ENCODE measurements around the gene SV2A.
"Not testable (repeated sequence)": the region's sequence is repeated elsewhere in the genome, so short reads cannot be mapped to it uniquely, and the experiment has no call there.

SV2A gene

GRCh38 chr1:149940427-149940826 lies 22.8 kb upstream of the SV2A start:
- Histone ChIP-seq H3K4me1 (ENCODE audit: control insufficient read depth, insufficient read depth, low read depth, low read length) (peaks cover 13% of the 10 kb centered on the region), H3K27ac (ENCODE audit: low read length, poor library complexity, severe bottlenecking) (peak overlapping the region; percentile 41), H3K23ac (ENCODE audit: low read length in 2 of 2) (no peak overlapping the region), H3K4me2 (ENCODE audit: low read length, poor library complexity, severe bottlenecking) (no peak overlapping the region), H2AK5ac (ENCODE audit: low read length, severe bottlenecking) (no peak overlapping the region), H3K18ac (ENCODE audit: low read depth in 1 of 2, low read length in 2 of 2) (peak overlapping the region in 1 of 2 experiments; percentile 19), H4K91ac (ENCODE audit: low read length) (no peak overlapping the region), H3K27me3 (ENCODE audit: control insufficient read depth in 1 of 2, insufficient read depth in 1 of 2, low read length in 2 of 2) (no peaks in the 10 kb centered on the region), H2AFZ (ENCODE audit: low read depth, low read length) (no peak overlapping the region), H2BK12ac (ENCODE audit: low read length in 2 of 2) (no peak overlapping the region), H3K4ac (ENCODE audit: low read depth in 1 of 2, low read length in 2 of 2) (no peak overlapping the region), H3K4me3 (ENCODE audit: insufficient read depth in 1 of 2, low read depth in 1 of 2, low read length in 2 of 2) (no peak overlapping the region), H2BK15ac (ENCODE audit: low read depth, poor library complexity, severe bottlenecking) (no peak overlapping the region), H2BK5ac (ENCODE audit: low read depth, low read length, poor library complexity, severe bottlenecking) (no peak overlapping the region), H3K9ac (ENCODE audit: low read length) (no peak overlapping the region), H3K9me3 (ENCODE audit: control insufficient read depth, low read length) (no peaks in the 10 kb centered on the region), H3K14ac (ENCODE audit: low read length in 2 of 2) (no peak overlapping the region), H2BK120ac (ENCODE audit: low read depth, low read length) (no peak overlapping the region), H4K8ac (ENCODE audit: low read length) (no peak overlapping the region), H3K36me3 (ENCODE audit: control insufficient read depth in 1 of 2, insufficient read depth in 2 of 2, low read depth in 1 of 2, low read length in 2 of 2) (peaks cover 20 to 21% of the 10 kb centered on the region in 2 experiments), H3K79me1 (replicated peaks; ENCODE audit: low read length, poor library complexity, severe bottlenecking) (peaks cover 39% of the 10 kb centered on the region)
- DNase-seq: no peak
- 87% methylated on average over 2 of the region's 3 CpGs for WGBS

DNA sequence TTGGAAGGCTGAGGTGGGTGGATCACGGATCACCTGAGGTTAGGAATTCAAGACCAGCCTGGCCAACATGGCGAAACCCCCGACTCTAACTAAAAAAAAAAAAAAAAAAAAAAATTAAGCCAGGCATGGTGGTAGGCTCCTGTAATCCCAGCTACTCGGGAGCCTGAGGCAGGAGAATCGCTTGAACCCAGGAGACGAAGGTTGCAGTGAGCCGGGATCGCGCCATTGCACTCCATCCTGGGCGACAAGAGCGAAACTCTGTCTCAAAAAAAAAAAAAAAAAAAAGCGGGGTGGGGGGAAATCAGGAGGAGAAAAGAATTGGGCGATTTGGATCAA lies 21.0 kb upstream of the SV2A start:
- H3K9me3 ChIP-seq (ENCODE audit: control insufficient read depth, low read length); DNase-seq; H4K91ac ChIP-seq (ENCODE audit: low read length); H2AFZ ChIP-seq (ENCODE audit: low read depth, low read length); H2AK5ac ChIP-seq (ENCODE audit: low read length, severe bottlenecking); H3K14ac ChIP-seq (ENCODE audit: low read length in 2 of 2); H3K23ac ChIP-seq (ENCODE audit: low read length in 2 of 2); H3K27me3 ChIP-seq (ENCODE audit: control insufficient read depth in 1 of 2, insufficient read depth in 1 of 2, low read length in 2 of 2); H2BK5ac ChIP-seq (ENCODE audit: low read depth, low read length, poor library complexity, severe bottlenecking): not testable (repeated sequence)
- peaks cover 12 to 16% of the 10 kb centered on the region in 2 experiments for H3K36me3 ChIP-seq (ENCODE audit: control insufficient read depth in 1 of 2, insufficient read depth in 2 of 2, low read depth in 1 of 2, low read length in 2 of 2)
- peaks cover 13% of the 10 kb centered on the region for H3K4me1 ChIP-seq (ENCODE audit: control insufficient read depth, insufficient read depth, low read depth, low read length)
- peak overlapping the region in 1 of 2 experiments; percentile 61 for H3K4me3 ChIP-seq (ENCODE audit: insufficient read depth in 1 of 2, low read depth in 1 of 2, low read length in 2 of 2)
- H3K27ac ChIP-seq (ENCODE audit: low read length, poor library complexity, severe bottlenecking): peak overlapping the region; percentile 83
- H2BK120ac ChIP-seq (ENCODE audit: low read depth, low read length): peak overlapping the region; percentile 54
- peak overlapping the region in 1 of 2 experiments; percentile 56 for H3K18ac ChIP-seq (ENCODE audit: low read depth in 1 of 2, low read length in 2 of 2)
- peaks cover 38% of the 10 kb centered on the region for H3K79me1 ChIP-seq (replicated peaks; ENCODE audit: low read length, poor library complexity, severe bottlenecking)
- peak overlapping the region; percentile 59 for H3K9ac ChIP-seq (ENCODE audit: low read length)
- H4K8ac ChIP-seq (ENCODE audit: low read length): peak overlapping the region; percentile 59
- peak overlapping the region; percentile 82 for H2BK15ac ChIP-seq (ENCODE audit: low read depth, poor library complexity, severe bottlenecking)
- H3K4me2 ChIP-seq (ENCODE audit: low read length, poor library complexity, severe bottlenecking): peak overlapping the region; percentile 51
- WGBS: 12% methylated on average over 8 of the region's 13 CpGs
- H3K4ac ChIP-seq (ENCODE audit: low read depth in 1 of 2, low read length in 2 of 2): peak overlapping the region in 1 of 2 experiments; percentile 69
- peak overlapping the region in 1 of 2 experiments; percentile 83 for H2BK12ac ChIP-seq (ENCODE audit: low read length in 2 of 2)

DNA sequence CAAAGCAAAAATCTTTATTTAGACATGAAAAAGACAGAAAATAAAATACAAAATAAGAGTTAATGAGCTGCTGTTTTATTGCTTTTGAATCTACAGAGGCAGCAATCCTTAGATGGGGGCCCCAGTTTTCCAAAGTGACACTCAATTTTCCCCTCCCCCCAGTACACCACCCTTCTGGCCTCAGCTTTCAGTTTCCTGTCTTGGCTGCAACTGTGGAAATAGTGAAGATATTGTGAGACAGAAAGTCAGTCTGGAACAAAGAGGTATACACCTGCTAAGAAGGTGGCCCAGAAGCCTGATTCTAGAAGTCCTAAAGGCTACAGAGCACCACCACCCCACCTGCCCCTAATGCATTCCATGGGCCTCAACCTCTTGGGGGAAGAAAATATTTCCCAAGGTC lies 20.1 kb upstream of the SV2A start:
- Histone ChIP-seq H2BK5ac (ENCODE audit: low read depth, low read length, poor library complexity, severe bottlenecking) (no peak overlapping the region), H3K9ac (ENCODE audit: low read length) (peak overlapping the region; percentile 23), H3K18ac (ENCODE audit: low read depth in 1 of 2, low read length in 2 of 2) (peak overlapping the region in 1 of 2 experiments; percentile 48), H3K14ac (ENCODE audit: low read length in 2 of 2) (no peak overlapping the region), H3K9me3 (ENCODE audit: control insufficient read depth, low read length) (no peaks in the 10 kb centered on the region), H3K4me1 (ENCODE audit: control insufficient read depth, insufficient read depth, low read depth, low read length) (peaks cover 13% of the 10 kb centered on the region), H4K8ac (ENCODE audit: low read length) (no peak overlapping the region), H3K27me3 (ENCODE audit: control insufficient read depth in 1 of 2, insufficient read depth in 1 of 2, low read length in 2 of 2) (no peaks in the 10 kb centered on the region), H3K4me3 (ENCODE audit: insufficient read depth in 1 of 2, low read depth in 1 of 2, low read length in 2 of 2) (no peak overlapping the region), H3K23ac (ENCODE audit: low read length in 2 of 2) (no peak overlapping the region), H2AK5ac (ENCODE audit: low read length, severe bottlenecking) (peak overlapping the region; percentile 33), H3K36me3 (ENCODE audit: control insufficient read depth in 1 of 2, insufficient read depth in 2 of 2, low read depth in 1 of 2, low read length in 2 of 2) (peaks cover 17 to 19% of the 10 kb centered on the region in 2 experiments), H2BK15ac (ENCODE audit: low read depth, poor library complexity, severe bottlenecking) (no peak overlapping the region), H3K79me1 (replicated peaks; ENCODE audit: low read length, poor library complexity, severe bottlenecking) (peaks cover 33% of the 10 kb centered on the region), H3K27ac (ENCODE audit: low read length, poor library complexity, severe bottlenecking) (peak overlapping the region; percentile 13), H2BK12ac (ENCODE audit: low read length in 2 of 2) (no peak overlapping the region), H3K4ac (ENCODE audit: low read depth in 1 of 2, low read length in 2 of 2) (peak overlapping the region in 1 of 2 experiments; percentile 43), H2BK120ac (ENCODE audit: low read depth, low read length) (no peak overlapping the region), H4K91ac (ENCODE audit: low read length) (no peak overlapping the region), H2AFZ (ENCODE audit: low read depth, low read length) (no peak overlapping the region), H3K4me2 (ENCODE audit: low read length, poor library complexity, severe bottlenecking) (no peak overlapping the region)
- peak; percentile 37 for DNase-seq

DNA sequence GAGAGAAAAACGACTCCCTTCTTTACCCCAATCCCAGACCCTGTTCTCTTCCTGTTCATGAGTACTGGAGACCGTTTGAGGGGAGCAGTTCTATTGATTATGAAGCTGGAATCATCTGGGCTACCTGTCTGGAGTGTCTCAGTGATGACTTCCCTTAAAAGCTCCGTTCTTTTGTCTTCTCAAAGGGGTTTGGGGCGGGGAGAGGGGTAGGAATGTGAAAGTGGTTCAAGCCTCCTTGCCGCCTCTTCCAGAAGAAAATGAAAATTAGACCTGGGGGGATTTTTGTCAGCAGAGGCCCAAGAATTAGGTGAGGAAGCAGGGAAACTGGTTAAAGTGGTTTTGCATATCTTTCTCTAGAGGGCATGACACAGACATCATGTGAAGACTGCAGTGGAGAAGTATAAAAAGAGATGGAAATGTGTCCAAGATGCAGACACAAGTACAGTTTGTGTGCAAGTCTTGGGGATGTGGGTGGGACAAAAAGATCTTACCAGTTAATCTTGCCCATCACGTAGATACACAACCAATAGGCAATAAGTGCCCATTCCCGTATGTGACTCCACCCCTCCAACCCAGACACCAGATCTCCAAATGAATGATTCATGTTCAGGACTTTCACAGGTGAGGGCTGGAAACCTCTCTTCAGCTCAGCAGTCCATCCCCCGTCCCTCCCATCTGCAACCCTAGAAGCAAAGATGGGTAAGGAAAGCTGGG lies 19.5 kb upstream of the SV2A start:
- peak overlapping the region; percentile 62 for H3K4me2 ChIP-seq (ENCODE audit: low read length, poor library complexity, severe bottlenecking)
- no peaks in the 10 kb centered on the region for H3K27me3 ChIP-seq (ENCODE audit: control insufficient read depth in 1 of 2, insufficient read depth in 1 of 2, low read length in 2 of 2)
- H2AFZ ChIP-seq (ENCODE audit: low read depth, low read length): no peak overlapping the region
- peaks cover 13% of the 10 kb centered on the region for H3K4me1 ChIP-seq (ENCODE audit: control insufficient read depth, insufficient read depth, low read depth, low read length)
- H3K79me1 ChIP-seq (replicated peaks; ENCODE audit: low read length, poor library complexity, severe bottlenecking): peaks cover 30% of the 10 kb centered on the region
- no peak overlapping the region for H3K14ac ChIP-seq (ENCODE audit: low read length in 2 of 2)
- no peaks in the 10 kb centered on the region for H3K9me3 ChIP-seq (ENCODE audit: control insufficient read depth, low read length)
- H3K27ac ChIP-seq (ENCODE audit: low read length, poor library complexity, severe bottlenecking): peak overlapping the region; percentile 79
- H4K8ac ChIP-seq (ENCODE audit: low read length): peak overlapping the region; percentile 38
- no peak overlapping the region for H2BK15ac ChIP-seq (ENCODE audit: low read depth, poor library complexity, severe bottlenecking)
- peaks cover 21 to 22% of the 10 kb centered on the region in 2 experiments for H3K36me3 ChIP-seq (ENCODE audit: control insufficient read depth in 1 of 2, insufficient read depth in 2 of 2, low read depth in 1 of 2, low read length in 2 of 2)
- H3K18ac ChIP-seq (ENCODE audit: low read depth in 1 of 2, low read length in 2 of 2): peak overlapping the region in 1 of 2 experiments; percentile 44
- H2AK5ac ChIP-seq (ENCODE audit: low read length, severe bottlenecking): peak overlapping the region; percentile 52
- no peak overlapping the region for H4K91ac ChIP-seq (ENCODE audit: low read length)
- H3K9ac ChIP-seq (ENCODE audit: low read length): peak overlapping the region; percentile 91
- no peak overlapping the region for H3K23ac ChIP-seq (ENCODE audit: low read length in 2 of 2)
- H2BK120ac ChIP-seq (ENCODE audit: low read depth, low read length): peak overlapping the region; percentile 67
- H2BK12ac ChIP-seq (ENCODE audit: low read length in 2 of 2): peak overlapping the region; percentile 23 to 33
- peak overlapping the region in 1 of 2 experiments; percentile 93 for H3K4me3 ChIP-seq (ENCODE audit: insufficient read depth in 1 of 2, low read depth in 1 of 2, low read length in 2 of 2)
- H3K4ac ChIP-seq (ENCODE audit: low read depth in 1 of 2, low read length in 2 of 2): no peak overlapping the region
- no peak overlapping the region for H2BK5ac ChIP-seq (ENCODE audit: low read depth, low read length, poor library complexity, severe bottlenecking)
- DNase-seq: peak; percentile 53
- WGBS: 20% methylated on average over 6 of the region's 8 CpGs
